PC-3 (cell line): ENCODE data around the gene BSDC1. TPM values are rescaled to one million over a fixed set of nuclear protein-coding genes. Genes with fewer than 3 reads are reported as not detected.
A peak's percentile ranks its signal among the peaks of the same experiment; 100 is the strongest.

Source experiments
- ATAC-seq: fragments of 200-7000 bp; cut with Tn5 transposase; 2 replicates; pipeline ENCODE4 v1.9.1; 2020; ENCODE audit warnings: mild to moderate bottlenecking, moderate library complexity
- BruUV-seq: library from RNA; stranded (reverse); fragments of 400-500 nt; replicated peaks from 2 replicates; lab custom pipeline; 2021; lab: Mats Ljungman, UMichigan
- CTCF ChIA-PET: fragments of 300-600 bp; sonication (Branson Sonifier 250); formaldehyde crosslinking; loops from one replicate; lab custom pipeline; 2022; ENCODE audit warnings: antibody characterized with exemption; lab: Charles Lee
- POLR2A ChIA-PET: fragments of 300-600 bp; sonication (Branson Sonifier 250); formaldehyde crosslinking; loops from one replicate; lab custom pipeline; 2022; ENCODE audit warnings: antibody characterized with exemption; ENCODE audit not compliant: unreplicated experiment; lab: Charles Lee
- DNase-seq: peaks from one replicate; pipeline ENCODE4 v3.0.0-alpha.2; 2015
- H2AFZ ChIP-seq: fragments of 300-600 bp; sonication (generic); 2 replicates; pipeline ENCODE4 v1.6.0; 2016; ENCODE audit warnings: antibody characterized with exemption, low read length
- H3F3A ChIP-seq: fragments of 300-600 bp; sonication (generic); one replicate; pipeline ENCODE4 v1.6.0; 2017; ENCODE audit warnings: antibody characterized with exemption, low read length, control low read depth, mild to moderate bottlenecking; ENCODE audit not compliant: unreplicated experiment
- H3K27ac ChIP-seq: fragments of 300-600 bp; sonication (generic); 2 replicates; pipeline ENCODE4 v1.5.1; 2016; ENCODE audit warnings: mild to moderate bottlenecking, low read length
- H3K27me3 ChIP-seq: fragments of 300-600 bp; sonication (generic); 2 replicates; pipeline ENCODE4 v1.6.1; 2016; ENCODE audit warnings: low read length, mixed read lengths
- H3K36me3 ChIP-seq: fragments of 300-600 bp; sonication (generic); 2 replicates; pipeline ENCODE4 v1.6.1; 2016; ENCODE audit warnings: low read depth, mixed run types, low read length, mixed read lengths
- H3K4me1 ChIP-seq: fragments of 300-600 bp; sonication (generic); 2 replicates; pipeline ENCODE4 v1.5.1; 2016; ENCODE audit warnings: low read length; ENCODE audit not compliant: insufficient read depth
- H3K4me2 ChIP-seq: fragments of 300-600 bp; sonication (generic); 2 replicates; pipeline ENCODE4 v1.6.0; 2016; ENCODE audit warnings: low read length
- H3K4me3 ChIP-seq: fragments of 300-600 bp; sonication (generic); 2 replicates; pipeline ENCODE4 v1.5.1; 2016; ENCODE audit warnings: mild to moderate bottlenecking, low read length, mixed read lengths
- H3K79me2 ChIP-seq: fragments of 300-600 bp; sonication (generic); 2 replicates; pipeline ENCODE4 v1.6.1; 2017; ENCODE audit warnings: low read length, mixed read lengths
- H3K9ac ChIP-seq: fragments of 300-600 bp; sonication (generic); 2 replicates; pipeline ENCODE4 v1.6.0; 2016; ENCODE audit warnings: mild to moderate bottlenecking, low read length
- H3K9me2 ChIP-seq: fragments of 300-600 bp; sonication (generic); replicated peaks from 2 replicates; pipeline ENCODE4 v1.6.1; 2016; ENCODE audit warnings: mixed run types, low read length, mixed read lengths
- H3K9me3 ChIP-seq: fragments of 300-600 bp; sonication (generic); 2 replicates; pipeline ENCODE4 v1.6.1; 2016; ENCODE audit warnings: low read length, mixed read lengths
- H4K20me1 ChIP-seq: fragments of 300-600 bp; sonication (generic); 2 replicates; pipeline ENCODE4 v1.6.1; 2016; ENCODE audit warnings: low read length, mixed read lengths
- EZH2 ChIP-seq: fragments of 300-600 bp; sonication (generic); IDR thresholded peaks from one replicate; pipeline ENCODE4 v1.6.1; 2017; ENCODE audit warnings: antibody characterized with exemption, mild to moderate bottlenecking, low read length; ENCODE audit not compliant: unreplicated experiment
- EZH2phosphoT487 ChIP-seq: fragments of 300-600 bp; sonication (generic); IDR thresholded peaks from 2 replicates; pipeline ENCODE4 v1.6.1; 2018; ENCODE audit warnings: mild to moderate bottlenecking, antibody characterized with exemption, low read length, borderline replicate concordance
- intact Hi-C: fragments of 100-400 bp; cut with micrococcal nuclease; formaldehyde crosslinking; loops from 2 replicates; pipeline ENCODE4 v1.9.0; 2023
- total RNA-seq: library from RNA; depleted of rRNA; stranded (reverse); fragments of >200 nt; gene quantifications from 2 replicates; pipeline ENCODE4 v1.2.3, GENCODE V29; 2014
- TF ChIP-seq, protein P1 (sequence below): fragments of 300-600 bp; sonication (generic); conservative IDR thresholded peaks from 2 replicates; pipeline ENCODE4 v1.5.1; 2017; ENCODE audit warnings: antibody characterized with exemption, low read depth, mild to moderate bottlenecking, low read length

BSDC1 gene
- total RNA-seq, 1 experiment from 2014 or later, result 59.8 TPM

DNA sequence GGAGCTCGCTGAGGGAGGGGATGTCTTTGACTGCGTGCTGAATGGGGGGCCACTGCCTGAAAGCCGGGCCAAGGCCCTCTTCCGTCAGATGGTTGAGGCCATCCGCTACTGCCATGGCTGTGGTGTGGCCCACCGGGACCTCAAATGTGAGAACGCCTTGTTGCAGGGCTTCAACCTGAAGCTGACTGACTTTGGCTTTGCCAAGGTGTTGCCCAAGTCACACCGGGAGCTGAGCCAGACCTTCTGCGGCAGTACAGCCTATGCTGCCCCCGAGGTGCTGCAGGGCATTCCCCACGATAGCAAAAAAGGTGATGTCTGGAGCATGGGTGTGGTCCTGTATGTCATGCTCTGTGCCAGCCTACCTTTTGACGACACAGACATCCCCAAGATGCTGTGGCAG, 30.5 kb downstream of the BSDC1 start:
- POLR2A ChIA-PET, result no interaction called here
- no peaks in the 10 kb centered on the region for H4K20me1 ChIP-seq
- peaks cover 11% of the 10 kb centered on the region for H3K36me3 ChIP-seq
- intact Hi-C loops, result no loop called here
- H3K4me3 ChIP-seq, result no peak overlapping the region
- H3K9me3 ChIP-seq, result no peaks in the 10 kb centered on the region
- H3K9me2 ChIP-seq, result no peaks in the 10 kb centered on the region
- no peak for TF ChIP-seq EZH2
- TF ChIP-seq, protein P1, sequence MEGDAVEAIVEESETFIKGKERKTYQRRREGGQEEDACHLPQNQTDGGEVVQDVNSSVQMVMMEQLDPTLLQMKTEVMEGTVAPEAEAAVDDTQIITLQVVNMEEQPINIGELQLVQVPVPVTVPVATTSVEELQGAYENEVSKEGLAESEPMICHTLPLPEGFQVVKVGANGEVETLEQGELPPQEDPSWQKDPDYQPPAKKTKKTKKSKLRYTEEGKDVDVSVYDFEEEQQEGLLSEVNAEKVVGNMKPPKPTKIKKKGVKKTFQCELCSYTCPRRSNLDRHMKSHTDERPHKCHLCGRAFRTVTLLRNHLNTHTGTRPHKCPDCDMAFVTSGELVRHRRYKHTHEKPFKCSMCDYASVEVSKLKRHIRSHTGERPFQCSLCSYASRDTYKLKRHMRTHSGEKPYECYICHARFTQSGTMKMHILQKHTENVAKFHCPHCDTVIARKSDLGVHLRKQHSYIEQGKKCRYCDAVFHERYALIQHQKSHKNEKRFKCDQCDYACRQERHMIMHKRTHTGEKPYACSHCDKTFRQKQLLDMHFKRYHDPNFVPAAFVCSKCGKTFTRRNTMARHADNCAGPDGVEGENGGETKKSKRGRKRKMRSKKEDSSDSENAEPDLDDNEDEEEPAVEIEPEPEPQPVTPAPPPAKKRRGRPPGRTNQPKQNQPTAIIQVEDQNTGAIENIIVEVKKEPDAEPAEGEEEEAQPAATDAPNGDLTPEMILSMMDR, result no peak
- TF ChIP-seq EZH2phosphoT487, result no peak
- no peak overlapping the region for H3K9ac ChIP-seq
- ATAC-seq (no peak), DNase-seq (no peak)
- H3K4me2 ChIP-seq, result no peak overlapping the region
- no peak overlapping the region for H2AFZ ChIP-seq
- no TSS peak for BruUV-seq
- H3K27me3 ChIP-seq, result no peaks in the 10 kb centered on the region
- CTCF ChIA-PET, result no interaction called here
- H3K27ac ChIP-seq, result no peak overlapping the region
- no peaks in the 10 kb centered on the region for H3F3A ChIP-seq
- no peaks in the 10 kb centered on the region for H3K79me2 ChIP-seq
- H3K4me1 ChIP-seq, result no peaks in the 10 kb centered on the region

DNA sequence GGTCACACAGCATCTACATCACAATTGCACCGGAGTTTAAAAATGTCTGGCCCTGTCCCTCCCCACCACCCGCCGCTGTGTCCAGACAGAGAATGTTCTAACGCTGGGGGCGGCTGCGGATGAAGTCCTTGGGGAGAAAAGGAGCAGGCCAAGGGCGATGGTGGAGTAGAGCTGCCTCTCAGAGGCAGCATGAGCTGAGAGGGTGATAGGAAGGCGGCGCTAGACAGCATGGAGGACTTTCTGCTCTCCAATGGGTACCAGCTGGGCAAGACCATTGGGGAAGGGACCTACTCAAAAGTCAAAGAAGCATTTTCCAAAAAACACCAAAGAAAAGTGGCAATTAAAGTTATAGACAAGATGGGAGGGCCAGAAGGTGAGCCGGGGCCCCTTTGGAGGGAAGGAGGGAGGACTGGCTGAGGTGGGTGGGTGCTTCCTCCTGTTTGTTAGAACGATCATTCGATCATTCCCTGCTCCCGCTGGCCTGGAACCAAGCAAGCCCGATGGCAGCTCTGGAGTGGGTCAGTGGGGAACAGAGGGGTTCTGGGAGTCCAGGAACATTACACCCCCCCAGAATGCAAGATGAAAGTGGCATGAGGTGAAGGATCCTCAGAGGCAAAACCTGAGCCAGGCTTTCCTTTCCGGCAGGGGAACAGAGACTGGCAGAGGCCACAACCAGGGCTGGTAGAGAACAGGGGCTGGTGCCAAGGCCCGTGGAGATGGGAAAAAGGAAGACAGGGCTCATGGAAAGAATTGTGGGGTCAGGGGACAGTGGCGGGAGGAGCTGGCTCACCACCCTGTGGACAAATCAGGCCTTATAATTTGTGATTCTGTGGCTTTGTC, 31.5 kb downstream of the BSDC1 start, which contains the start of the genes FAM229A and TSSK3:
FAM229A (minus strand) TSS at position 12 of the 840 bp plus-strand sequence. CDS start 394 bp downstream, outside the sequence.
TSSK3 (plus strand) TSS at position 66 of the 840 bp plus-strand sequence; CDS start at position 229, 163 bp downstream.
- no peak within 1 kb of the TSS for H3K27ac ChIP-seq
- H3K4me3 ChIP-seq, result peak within 1 kb of the TSS; percentile 51
- peaks cover 3% of the 10 kb centered on the region for H3K36me3 ChIP-seq
- ATAC-seq (peak; percentile 9; the same call in 1 of the 2 replicates), DNase-seq (no peak)
- CTCF ChIA-PET, result no interaction called here
- no peak for TF ChIP-seq EZH2phosphoT487
- TF ChIP-seq, protein P1, result no peak
- TF ChIP-seq EZH2, result no peak
- intact Hi-C loops, result no loop called here
- H3K27me3 ChIP-seq, result no peaks in the 10 kb centered on the region
- H2AFZ ChIP-seq, result no peak within 1 kb of the TSS
- no peaks in the 10 kb centered on the region for H3F3A ChIP-seq
- H3K79me2 ChIP-seq, result no peaks in the 10 kb centered on the region
- no peaks in the 10 kb centered on the region for H4K20me1 ChIP-seq
- no peaks in the 10 kb centered on the region for H3K9me2 ChIP-seq
- no peaks in the 10 kb centered on the region for H3K9me3 ChIP-seq
- POLR2A ChIA-PET, result interaction anchor here (0.6 kb wide), 1 partner anchor 11 kb away, joined by 3 read pairs; no protein-coding TSS in a partner anchor
- no peak within 1 kb of the TSS for H3K9ac ChIP-seq
- no peaks in the 10 kb centered on the region for H3K4me1 ChIP-seq
- peak within 1 kb of the TSS; percentile 57 for H3K4me2 ChIP-seq
- BruUV-seq, result no TSS peak
